CD8-positive, alpha-beta memory T cell (primary cell): ENCODE data around the gene SMYD3. TPM values are rescaled to one million over a fixed set of nuclear protein-coding genes. Genes with fewer than 3 reads are reported as not detected.

Experiments
- CTCF ChIA-PET: fragments of 350-600 bp; sonication (Branson Sonifier 250); formaldehyde crosslinking; loops from one replicate; lab custom pipeline; 2021; ENCODE audit warnings: antibody characterized with exemption; lab: Charles Lee
- POLR2A ChIA-PET: fragments of 350-600 bp; sonication (Branson Sonifier 250); formaldehyde crosslinking; loops from one replicate; lab custom pipeline; 2021; ENCODE audit warnings: antibody characterized with exemption; lab: Charles Lee
- DNase-seq, 5 donors: peaks; one replicate each; pipeline versions ENCODE4 v3.0.0 to v3.0.0-alpha.2; 2020 to 2022; ENCODE audit warnings: mixed read lengths in 1 of 5
- H3K27ac ChIP-seq: one replicate; pipeline ENCODE4 v1.7.0; 2013; ENCODE audit warnings: low read depth, mild to moderate bottlenecking, low read length, moderate library complexity
- H3K27me3 ChIP-seq: 2 replicates; pipeline ENCODE4 v1.7.0; 2013; ENCODE audit warnings: low read length, mild to moderate bottlenecking; ENCODE audit not compliant: insufficient read depth, poor library complexity, severe bottlenecking
- H3K36me3 ChIP-seq: 2 replicates; pipeline ENCODE4 v1.7.0; 2013; ENCODE audit warnings: mild to moderate bottlenecking, low read length, moderate library complexity; ENCODE audit not compliant: insufficient read depth
- H3K4me1 ChIP-seq: 2 replicates; pipeline ENCODE4 v1.7.0; 2013; ENCODE audit warnings: mild to moderate bottlenecking, low read length, moderate library complexity; ENCODE audit not compliant: insufficient read depth
- H3K4me3 ChIP-seq: 2 replicates; pipeline ENCODE4 v1.7.0; 2013; ENCODE audit warnings: mild to moderate bottlenecking, low read length
- H3K9me3 ChIP-seq: 2 replicates; pipeline ENCODE4 v1.7.0; 2013; ENCODE audit warnings: mild to moderate bottlenecking, low read length
- H3K27ac Mint-ChIP-seq, 8 donors: one replicate each; pipeline ENCODE4 v1.8.0; 2020 to 2021; ENCODE audit warnings: mixed read lengths in 8 of 8, mild to moderate bottlenecking in 6 of 8, inconsistent platforms in 3 of 8, moderate library complexity in 3 of 8
- H3K27me3 Mint-ChIP-seq, 2 donors: one replicate each; pipeline ENCODE4 v1.8.0; 2020 to 2021; ENCODE audit warnings: mixed read lengths in 2 of 2, mild to moderate bottlenecking in 1 of 2, moderate library complexity in 1 of 2
- H3K36me3 Mint-ChIP-seq, 3 donors: one replicate each; pipeline ENCODE4 v1.8.0; 2020 to 2021; ENCODE audit warnings: mixed read lengths in 3 of 3, inconsistent platforms in 1 of 3, mild to moderate bottlenecking in 1 of 3
- H3K4me1 Mint-ChIP-seq, 3 donors: one replicate each; pipeline ENCODE4 v1.8.0; 2020 to 2021; ENCODE audit warnings: mixed read lengths in 3 of 3, inconsistent platforms in 1 of 3, mild to moderate bottlenecking in 1 of 3
- H3K4me3 Mint-ChIP-seq, 7 donors: one replicate each; pipeline ENCODE4 v1.8.0; 2020 to 2021; ENCODE audit warnings: mixed read lengths in 7 of 7, mild to moderate bottlenecking in 6 of 7, moderate library complexity in 4 of 7, inconsistent platforms in 2 of 7
- H3K9me3 Mint-ChIP-seq, 5 donors: one replicate each; pipeline ENCODE4 v1.8.0; 2020 to 2022; ENCODE audit warnings: mixed read lengths in 5 of 5, mild to moderate bottlenecking in 3 of 5, moderate library complexity in 2 of 5, inconsistent platforms in 1 of 5
- polyA plus RNA-seq: library from polyadenylated mRNA; unstranded; fragments of 300-500 nt; fragmentation: Illumina TruSeq; gene quantifications from one replicate; pipeline ENCODE4 v1.2.3, GENCODE V29; 2021
- total RNA-seq, 2 experiments: library from RNA; stranded (reverse); gene quantifications; one replicate each; pipeline ENCODE4 v1.2.3, GENCODE V29; 2021

The SMYD3 gene
- total and polyA plus RNA-seq, 3 experiments from 2014 or later = 12.4 to 31.7 (median 14.5) TPM

DNA sequence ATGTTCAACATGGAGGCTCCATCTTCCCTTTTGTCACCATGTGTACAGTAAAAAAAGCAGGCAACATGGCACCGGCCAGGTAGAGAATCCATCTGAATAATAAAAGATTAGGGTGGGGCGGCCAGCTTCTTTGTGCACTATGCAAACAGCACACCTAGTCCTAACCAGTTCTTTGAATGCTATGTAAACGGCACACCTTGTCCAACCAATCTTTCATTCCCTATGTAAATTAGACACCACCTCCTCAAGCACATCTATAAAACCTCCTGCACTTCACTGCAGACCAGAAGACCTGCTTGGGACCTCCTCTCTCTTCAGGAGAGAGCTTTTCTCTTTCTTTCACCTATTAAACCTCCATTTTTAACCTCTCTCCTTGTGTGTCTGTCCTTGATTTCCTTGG, 30.8 kb upstream of the SMYD3 start:
- H3K9me3 Mint-ChIP-seq = no peaks in the 10 kb centered on the region
- H3K27ac Mint-ChIP-seq = no peak overlapping the region
- peaks cover 11% of the 10 kb centered on the region for H3K36me3 ChIP-seq
- ChIA-PET POLR2A (no interaction called here), CTCF (no interaction called here)
- no peak overlapping the region for H3K4me3 ChIP-seq
- DNase-seq = no peak
- H3K27me3 ChIP-seq = no peaks in the 10 kb centered on the region
- no peaks in the 10 kb centered on the region for H3K9me3 ChIP-seq
- H3K4me1 Mint-ChIP-seq = no peaks in the 10 kb centered on the region
- H3K27ac ChIP-seq = no peak overlapping the region
- no peaks in the 10 kb centered on the region for H3K4me1 ChIP-seq
- H3K36me3 Mint-ChIP-seq = peaks cover 5 to 30% (median 7%) of the 10 kb centered on the region in 3 donors
- H3K4me3 Mint-ChIP-seq = no peak overlapping the region
- H3K27me3 Mint-ChIP-seq = peaks cover 0 to 2% of the 10 kb centered on the region in 2 donors

DNA sequence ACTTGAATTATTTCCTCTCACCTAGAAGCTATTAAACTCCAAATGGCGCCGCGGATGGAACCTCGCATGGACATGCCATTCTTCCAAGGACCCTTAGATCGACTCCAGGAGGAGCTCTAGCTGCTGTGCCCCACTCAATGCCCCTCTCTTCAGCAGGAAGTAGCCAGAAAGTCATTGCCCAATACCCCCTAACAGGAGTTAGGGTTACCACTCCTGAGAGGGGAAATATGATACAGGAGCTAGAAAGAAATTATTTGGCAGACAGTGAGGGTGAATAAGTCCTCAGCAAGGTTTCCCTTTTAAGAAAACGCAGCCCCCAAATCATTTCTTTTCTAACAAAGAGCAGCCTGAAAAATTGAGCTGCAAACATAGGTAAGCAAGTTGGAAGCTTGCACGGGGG, 30.4 kb upstream of the SMYD3 start:
- H3K4me3 Mint-ChIP-seq = no peak overlapping the region
- H3K4me3 ChIP-seq = no peak overlapping the region
- H3K27ac Mint-ChIP-seq = peak overlapping the region in 1 of 8 donors; percentile 24
- H3K9me3 Mint-ChIP-seq = no peaks in the 10 kb centered on the region
- H3K36me3 ChIP-seq = peaks cover 6% of the 10 kb centered on the region
- peaks cover 1 to 2% of the 10 kb centered on the region in 2 donors for H3K27me3 Mint-ChIP-seq
- no peaks in the 10 kb centered on the region for H3K4me1 ChIP-seq
- no peaks in the 10 kb centered on the region for H3K4me1 Mint-ChIP-seq
- no peak overlapping the region for H3K27ac ChIP-seq
- POLR2A ChIA-PET = no interaction called here
- no peaks in the 10 kb centered on the region for H3K27me3 ChIP-seq
- H3K36me3 Mint-ChIP-seq = peaks cover 5 to 27% (median 7%) of the 10 kb centered on the region in 3 donors
- no peak for DNase-seq
- CTCF ChIA-PET = no interaction called here
- H3K9me3 ChIP-seq = no peaks in the 10 kb centered on the region

DNA sequence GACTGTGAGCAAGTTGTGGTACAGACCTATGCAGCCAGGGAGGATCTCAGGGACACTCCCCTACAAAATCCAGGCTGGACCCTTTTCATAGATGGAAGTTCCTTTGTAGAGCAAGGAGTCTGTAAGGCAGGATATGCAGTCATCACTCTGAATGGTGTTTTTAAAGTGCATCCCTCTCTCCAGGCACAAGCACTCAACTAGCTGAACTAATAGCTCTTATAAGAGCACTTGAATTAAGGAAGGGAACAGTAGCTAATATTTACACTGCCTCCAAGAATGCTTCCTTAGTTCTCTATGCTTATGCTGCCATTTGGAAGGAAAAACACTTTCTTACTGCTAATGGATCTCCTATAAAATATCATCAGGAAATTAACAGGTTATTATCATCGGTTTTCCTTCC, 27.0 kb upstream of the SMYD3 start:
- Histone ChIP-seq H3K36me3 (no peaks in the 10 kb centered on the region), H3K4me3 (no peak overlapping the region), H3K27ac (no peak overlapping the region), H3K27me3 (no peaks in the 10 kb centered on the region), H3K4me1 (no peaks in the 10 kb centered on the region), H3K9me3 (no peaks in the 10 kb centered on the region)
- Mint-ChIP-seq H3K36me3 (peaks cover 1 to 20% (median 6%) of the 10 kb centered on the region in 3 donors), H3K27me3 (peaks cover 1 to 3% of the 10 kb centered on the region in 2 donors), H3K27ac (peak overlapping the region in 1 of 8 donors; percentile 24), H3K9me3 (peaks cover 5 to 16% (median 12%) of the 10 kb centered on the region in 5 donors), H3K4me1 (no peaks in the 10 kb centered on the region), H3K4me3 (no peak overlapping the region)
- DNase-seq = no peak
- ChIA-PET POLR2A (no interaction called here), CTCF (no interaction called here)

DNA sequence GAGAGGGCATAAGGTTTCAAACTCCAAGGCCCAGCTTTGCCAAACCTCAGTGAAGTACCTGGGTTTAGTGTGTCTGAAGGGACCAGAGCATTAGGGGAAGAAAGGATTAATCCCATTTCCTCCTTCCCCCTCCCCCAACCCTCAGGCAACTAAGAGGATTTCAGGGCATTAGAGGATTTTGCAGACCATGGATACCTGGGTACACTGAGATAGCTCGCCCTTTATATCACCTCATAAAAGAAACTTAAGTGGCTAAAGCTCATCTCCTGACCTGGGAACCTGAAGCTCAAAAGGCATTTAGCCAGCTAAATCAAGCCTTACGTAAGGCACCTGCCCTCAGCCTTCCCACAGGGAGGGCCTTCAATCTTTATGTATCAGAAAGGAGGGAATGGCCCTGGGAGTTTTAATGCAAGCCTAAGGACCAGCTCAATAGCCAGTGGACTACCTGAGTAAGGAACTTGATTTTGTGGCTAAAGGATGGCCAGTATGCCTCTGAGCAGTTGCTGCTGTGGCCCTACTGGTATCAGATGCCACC, 26.4 kb upstream of the SMYD3 start:
- Mint-ChIP-seq H3K27ac (peak overlapping the region in 1 of 8 donors; percentile 24), H3K4me1 (peaks cover 0 to 3% (median 0%) of the 10 kb centered on the region in 3 donors), H3K4me3 (no peak overlapping the region), H3K9me3 (peaks cover 5 to 16% (median 12%) of the 10 kb centered on the region in 5 donors), H3K27me3 (peaks cover 1 to 3% of the 10 kb centered on the region in 2 donors), H3K36me3 (peaks cover 0 to 13% (median 1%) of the 10 kb centered on the region in 3 donors)
- Histone ChIP-seq H3K27ac (no peak overlapping the region), H3K4me3 (no peak overlapping the region), H3K27me3 (no peaks in the 10 kb centered on the region), H3K36me3 (no peaks in the 10 kb centered on the region), H3K4me1 (no peaks in the 10 kb centered on the region), H3K9me3 (no peaks in the 10 kb centered on the region)
- DNase-seq = no peak
- CTCF ChIA-PET = no interaction called here
- POLR2A ChIA-PET = no interaction called here

DNA sequence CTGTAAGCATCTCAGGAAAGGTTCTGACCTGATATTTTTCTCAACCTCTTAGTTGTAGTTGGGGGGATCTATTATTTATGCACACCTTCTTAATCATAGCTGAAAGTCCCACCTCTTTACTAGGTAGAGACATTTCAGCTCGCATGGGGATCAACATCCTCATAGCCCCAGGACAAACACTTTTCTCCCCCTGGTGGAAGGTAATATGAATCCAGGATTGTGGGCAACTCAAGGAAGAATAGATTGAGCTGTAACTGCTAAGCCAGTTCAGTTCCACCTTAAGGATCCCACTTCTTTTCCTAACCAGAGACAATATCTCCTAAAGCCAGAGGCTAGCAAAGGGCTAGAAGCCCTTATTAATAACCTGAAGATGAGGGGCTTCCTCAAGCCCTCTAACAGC, 25.4 kb upstream of the SMYD3 start:
- ChIA-PET POLR2A (interaction anchor here (0.6 kb wide), 1 partner anchor 18 kb away, joined by 3 read pairs; no protein-coding TSS in a partner anchor), CTCF (no interaction called here)
- H3K9me3 Mint-ChIP-seq = peaks cover 5 to 16% (median 12%) of the 10 kb centered on the region in 5 donors
- peaks cover 1 to 3% of the 10 kb centered on the region in 2 donors for H3K27me3 Mint-ChIP-seq
- peaks cover 5% of the 10 kb centered on the region for H3K4me1 ChIP-seq
- no peak overlapping the region for H3K27ac Mint-ChIP-seq
- H3K36me3 ChIP-seq = no peaks in the 10 kb centered on the region
- H3K4me1 Mint-ChIP-seq = peaks cover 1 to 12% (median 2%) of the 10 kb centered on the region in 3 donors
- H3K27ac ChIP-seq = no peak overlapping the region
- no peak overlapping the region for H3K4me3 Mint-ChIP-seq
- H3K27me3 ChIP-seq = no peaks in the 10 kb centered on the region
- peaks cover 0 to 13% (median 0%) of the 10 kb centered on the region in 3 donors for H3K36me3 Mint-ChIP-seq
- DNase-seq = no peak
- H3K4me3 ChIP-seq = no peak overlapping the region
- no peaks in the 10 kb centered on the region for H3K9me3 ChIP-seq

DNA sequence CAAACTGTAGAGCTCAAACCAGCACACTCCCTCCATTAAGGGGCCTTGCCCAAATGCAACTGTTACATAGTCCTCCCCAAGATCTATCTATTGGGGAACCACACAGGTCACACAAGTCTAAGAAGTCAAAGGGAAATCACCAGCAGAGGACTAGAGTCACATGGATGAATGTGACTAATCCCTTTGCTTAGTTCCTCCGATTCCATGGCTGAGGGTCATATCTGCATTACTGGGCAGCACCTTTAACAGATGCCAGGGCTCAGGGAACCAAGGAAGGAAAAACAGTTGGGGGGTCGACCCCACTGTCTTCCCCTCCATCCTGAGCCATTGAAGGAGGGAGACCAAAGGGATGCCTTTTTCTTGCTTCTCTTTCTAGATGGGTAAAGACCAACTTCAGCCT, 23.4 kb upstream of the SMYD3 start:
- no peak for DNase-seq
- no peaks in the 10 kb centered on the region for H3K27me3 ChIP-seq
- Mint-ChIP-seq H3K9me3 (peaks cover 5 to 17% (median 13%) of the 10 kb centered on the region in 5 donors), H3K36me3 (peaks cover 0 to 13% (median 0%) of the 10 kb centered on the region in 3 donors), H3K4me1 (peaks cover 6 to 17% (median 7%) of the 10 kb centered on the region in 3 donors), H3K4me3 (no peak overlapping the region), H3K27ac (no peak overlapping the region), H3K27me3 (peaks cover 3% of the 10 kb centered on the region in 2 donors)
- H3K27ac ChIP-seq = no peak overlapping the region
- peaks cover 5% of the 10 kb centered on the region for H3K4me1 ChIP-seq
- CTCF ChIA-PET = no interaction called here
- no peaks in the 10 kb centered on the region for H3K9me3 ChIP-seq
- no peak overlapping the region for H3K4me3 ChIP-seq
- POLR2A ChIA-PET = no interaction called here
- no peaks in the 10 kb centered on the region for H3K36me3 ChIP-seq

DNA sequence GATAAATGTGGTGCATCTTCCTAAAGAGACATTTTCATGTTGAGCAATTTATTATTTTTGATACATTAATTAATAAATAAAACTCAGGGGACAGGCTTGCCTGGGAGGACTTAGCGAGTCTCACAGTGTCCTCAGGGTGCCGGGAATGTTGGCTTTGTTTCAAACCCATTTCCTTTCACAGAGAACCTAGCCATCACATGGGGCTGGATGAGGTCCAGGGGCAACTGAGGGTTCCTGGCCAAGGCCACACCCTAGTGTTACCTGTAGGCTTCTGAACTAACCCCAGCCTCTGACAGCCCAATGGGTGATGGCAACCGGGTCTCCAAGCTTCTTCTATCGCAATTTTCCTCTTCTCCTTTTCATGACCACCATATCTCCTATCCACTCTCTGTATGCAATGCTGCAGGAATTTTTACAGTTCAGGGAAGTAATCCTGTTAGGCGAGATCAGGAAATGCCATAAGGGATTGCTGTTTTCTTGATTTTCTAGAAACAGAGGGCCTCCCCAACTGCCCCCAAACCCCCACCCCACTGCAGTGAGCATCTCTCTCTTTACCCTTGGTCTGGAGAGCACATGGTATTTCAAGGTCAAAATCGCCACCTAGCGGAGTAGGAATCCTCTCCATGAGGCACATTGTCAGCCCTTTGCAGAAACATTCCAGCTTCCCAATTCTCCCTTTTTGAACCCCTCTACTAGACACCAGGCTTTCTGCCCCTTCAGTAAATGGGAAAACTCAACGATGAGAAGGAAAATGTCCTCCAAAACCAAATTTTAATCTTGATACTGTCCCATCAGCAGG, 22.1 kb upstream of the SMYD3 start:
- no peak overlapping the region for H3K4me3 Mint-ChIP-seq
- H3K27ac Mint-ChIP-seq = peak overlapping the region in 1 of 8 donors; percentile 15
- no peak overlapping the region for H3K27ac ChIP-seq
- no peak for DNase-seq
- H3K27me3 Mint-ChIP-seq = peaks cover 2 to 3% of the 10 kb centered on the region in 2 donors
- H3K4me3 ChIP-seq = no peak overlapping the region
- H3K4me1 Mint-ChIP-seq = peaks cover 6 to 17% (median 7%) of the 10 kb centered on the region in 3 donors
- H3K36me3 Mint-ChIP-seq = peaks cover 0 to 13% (median 0%) of the 10 kb centered on the region in 3 donors
- no peaks in the 10 kb centered on the region for H3K36me3 ChIP-seq
- peaks cover 5% of the 10 kb centered on the region for H3K4me1 ChIP-seq
- ChIA-PET POLR2A (no interaction called here), CTCF (no interaction called here)
- H3K9me3 Mint-ChIP-seq = peaks cover 5 to 17% (median 13%) of the 10 kb centered on the region in 5 donors
- no peaks in the 10 kb centered on the region for H3K27me3 ChIP-seq
- no peaks in the 10 kb centered on the region for H3K9me3 ChIP-seq
